ENCODE results near the gene SNRNP25.
"Not testable (repeated sequence)": the region's sequence is repeated elsewhere in the genome, so short reads cannot be mapped to it uniquely, and the experiment has no call there.

GRCh38 chr16:17062-17765 is 36.4 kb upstream of the SNRNP25 start:
- TF ChIP-seq CTCF (IDR thresholded peaks at IDR 0.05); ZFX (IDR thresholded peaks at IDR 0.05; ENCODE audit: borderline replicate concordance): not testable (repeated sequence)

Data from 22Rv1 (cell line).